ENCODE measurements around the gene DIAPH1. TPM values are rescaled to one million over a fixed set of nuclear protein-coding genes. Genes with fewer than 3 reads are reported as not detected.

Gene DIAPH1
- total and polyA plus RNA-seq, 11 donors = 29.9 to 137 (median 61.5) TPM

- ATAC-seq = peak; percentile 84 to 89 (median 86)
- peak in 4 of 5 donors; percentile 68 to 76 (median 71) for DNase-seq
- TF ChIP-seq POLR2A (IDR thresholded peaks at IDR 0.05) = peak in 1 of 2 donors; percentile 21
- TF ChIP-seq CTCF (IDR thresholded peaks at IDR 0.05) = no peak
- no peaks in the 10 kb centered on the region for H3K9me3 ChIP-seq
- H3K36me3 ChIP-seq = peaks cover 0 to 82% (median 34%) of the 10 kb centered on the region in 9 donors
- H3K27me3 ChIP-seq = no peaks in the 10 kb centered on the region
- no peak overlapping the region for H3K4me3 ChIP-seq
- H3K4me1 ChIP-seq = peaks cover 9 to 85% (median 63%) of the 10 kb centered on the region in 12 donors
- intact Hi-C loops (cut with DNase I) = loop anchor here in 7 of 10 donors (2.0 to 10.0 kb wide), 11 partner anchors 36 to 197 kb away; partner anchors contain the start of genes PCDHGB7 (in 3 of the 7), PCDHGC3 (in 3 of the 7), PCDHGA11 (in 2 of the 7) and PCDHGA1 (in 1 of the 7)
- WGBS, 4 donors = 3 to 11% (median 4%) methylated on average over 2 of the region's 2 CpGs
- peak overlapping the region; percentile 54 to 95 (median 84) for H3K27ac ChIP-seq
Measured at GRCh38 chr5:141521244-141521781, 97.5 kb downstream of the DIAPH1 start.

GRCh38 chr5:141519605-141520565, 98.9 kb downstream of the DIAPH1 start:
- H3K27ac ChIP-seq = peak overlapping the region in 11 of 12 donors; percentile 78 to 95 (median 84)
- WGBS, 4 donors = 59 to 73% (median 63%) methylated on average over 3 of the region's 3 CpGs
- ATAC-seq = no peak

GRCh38 chr5:141518618-141519015, 100.2 kb downstream of the DIAPH1 start:
- WGBS, 4 donors = 92 to 100% (median 97%) methylated on average over 1 of the region's 1 CpG
- H3K4me3 ChIP-seq = no peak overlapping the region
- intact Hi-C loops (cut with DNase I) = no loop called here
- H3K27ac ChIP-seq = peak overlapping the region in 7 of 12 donors; percentile 4 to 95 (median 85)
- H3K4me1 ChIP-seq = peaks cover 20 to 90% (median 76%) of the 10 kb centered on the region in 12 donors
- no peak for ATAC-seq
- H3K36me3 ChIP-seq = peaks cover 0 to 80% (median 23%) of the 10 kb centered on the region in 9 donors
- TF ChIP-seq POLR2A (IDR thresholded peaks at IDR 0.05) (no peak), CTCF (IDR thresholded peaks at IDR 0.05) (no peak)
- no peak for DNase-seq
- no peaks in the 10 kb centered on the region for H3K9me3 ChIP-seq
- no peaks in the 10 kb centered on the region for H3K27me3 ChIP-seq

More at GRCh38 chr5:141519605-141520565, 98.9 kb downstream of the DIAPH1 start:
- Histone ChIP-seq H3K36me3 (peaks cover 0 to 82% (median 27%) of the 10 kb centered on the region in 9 donors), H3K27me3 (no peaks in the 10 kb centered on the region), H3K4me3 (no peak overlapping the region), H3K9me3 (no peaks in the 10 kb centered on the region), H3K4me1 (peaks cover 12 to 90% (median 74%) of the 10 kb centered on the region in 12 donors)
- TF ChIP-seq CTCF (IDR thresholded peaks at IDR 0.05) (no peak), POLR2A (IDR thresholded peaks at IDR 0.05) (no peak)
- intact Hi-C loops (cut with DNase I) = loop anchor here in 7 of 10 donors (2.0 to 10.0 kb wide), 11 partner anchors 37 to 195 kb away; partner anchors contain the start of genes PCDHGB7 (in 3 of the 7), PCDHGC3 (in 3 of the 7), PCDHGA11 (in 2 of the 7) and PCDHGA1 (in 1 of the 7)
- DNase-seq = no peak
